HG02588 (cell line): ENCODE results near the gene LHB.

Experiments
- ATAC-seq: cut with Tn5 transposase; IDR thresholded peaks from one replicate; pipeline ENCODE4 v1.9.1; 2021; ENCODE audit warnings: mild to moderate bottlenecking, moderate library complexity; ENCODE audit not compliant: unreplicated experiment

The LHB gene

GRCh38 chr19:48986211-48986610, 30.7 kb downstream of the LHB start:
- no peak for ATAC-seq

GRCh38 chr19:48985711-48986110, 31.2 kb downstream of the LHB start:
- ATAC-seq: no peak

- ATAC-seq: no peak
These were observed 34.6 kb downstream of the LHB start for GRCh38 chr19:48982280-48982679.

GRCh38 chr19:48977061-48977460, 39.8 kb downstream of the LHB start:
- no peak for ATAC-seq

- ATAC-seq: no peak
These were observed 40.7 kb downstream of the LHB start for GRCh38 chr19:48975947-48976847.

GRCh38 chr19:48970923-48971395, 45.9 kb downstream of the LHB start:
- no peak for ATAC-seq

- ATAC-seq: no peak
These were observed 46.6 kb downstream of the LHB start for GRCh38 chr19:48970139-48970766.

- no peak for ATAC-seq
These were observed 47.4 kb downstream of the LHB start for GRCh38 chr19:48969276-48970138.

GRCh38 chr19:48968813-48969218, 48.1 kb downstream of the LHB start:
- ATAC-seq: no peak

GRCh38 chr19:48968179-48968661, 48.7 kb downstream of the LHB start:
- ATAC-seq: no peak

- ATAC-seq: no peak
These were observed 49.3 kb downstream of the LHB start for GRCh38 chr19:48967346-48968178.

- ATAC-seq: no peak
These were observed 50.1 kb downstream of the LHB start for GRCh38 chr19:48966541-48967345.
